GM19043 (cell line): ENCODE results near the gene ENAH.

Source experiments
- ATAC-seq: cut with Tn5 transposase; IDR thresholded peaks from one replicate; pipeline ENCODE4 v1.9.1; 2021; ENCODE audit warnings: low read depth; ENCODE audit not compliant: unreplicated experiment

The ENAH gene

GRCh38 chr1:225445639-225446594, 207.0 kb downstream of the ENAH start:
- no peak for ATAC-seq

GRCh38 chr1:225442123-225442505, 210.8 kb downstream of the ENAH start:
- no peak for ATAC-seq

- ATAC-seq = peak; percentile 36
These were observed 211.4 kb downstream of the ENAH start for GRCh38 chr1:225441314-225442122.

GRCh38 chr1:225440380-225441221, 212.3 kb downstream of the ENAH start:
- no peak for ATAC-seq

GRCh38 chr1:225437710-225438437, 215.0 kb downstream of the ENAH start:
- no peak for ATAC-seq
